AG20443 (cell line): ENCODE results near the gene AP2B1.

Experiments
- DNase-seq: peaks from one replicate; pipeline ENCODE4 v3.0.0; 2012; ENCODE audit warnings: low spot score, mixed read lengths

The AP2B1 gene

DNA sequence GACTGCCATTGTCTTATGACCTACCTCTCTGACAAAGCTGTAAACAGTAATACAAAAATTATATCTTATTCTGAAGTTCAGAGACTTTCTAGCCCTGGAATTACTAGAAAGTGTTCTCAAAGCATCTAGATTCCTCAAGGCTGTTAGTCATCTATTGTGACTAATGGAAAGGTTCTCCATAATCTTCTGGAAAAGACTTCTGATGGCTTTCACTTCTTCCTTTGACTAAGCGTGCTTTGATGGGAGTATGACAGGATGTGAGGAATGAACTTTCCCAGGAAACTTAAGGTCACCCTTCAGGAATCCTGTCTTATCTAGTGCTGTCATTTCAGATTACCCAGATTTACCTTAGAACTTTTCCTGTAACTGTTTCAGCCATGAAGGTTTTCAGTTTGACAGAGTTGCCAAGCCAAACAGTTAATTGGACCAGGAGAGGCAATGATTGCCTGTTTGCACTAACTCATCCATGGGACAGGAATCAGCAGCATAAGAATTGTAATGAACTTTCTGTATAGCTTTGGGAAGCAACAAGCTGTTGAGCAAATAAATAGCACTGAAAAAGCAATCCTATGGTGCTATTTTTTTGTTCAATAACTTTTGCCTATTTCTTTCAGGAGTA is 43.5 kb downstream of the AP2B1 start:
- DNase-seq = peak; percentile 38

- no peak for DNase-seq
These were observed 53.9 kb downstream of the AP2B1 start for GRCh38 chr17:35641032-35641431.

- DNase-seq = no peak
These were observed 58.8 kb downstream of the AP2B1 start for GRCh38 chr17:35645923-35646322.

- DNase-seq = no peak
These were observed 64.3 kb downstream of the AP2B1 start for GRCh38 chr17:35651467-35651866.

- no peak for DNase-seq
These were observed 66.7 kb downstream of the AP2B1 start for GRCh38 chr17:35653619-35654361.

- no peak for DNase-seq
These were observed 68.2 kb downstream of the AP2B1 start for GRCh38 chr17:35655303-35655702.

DNA sequence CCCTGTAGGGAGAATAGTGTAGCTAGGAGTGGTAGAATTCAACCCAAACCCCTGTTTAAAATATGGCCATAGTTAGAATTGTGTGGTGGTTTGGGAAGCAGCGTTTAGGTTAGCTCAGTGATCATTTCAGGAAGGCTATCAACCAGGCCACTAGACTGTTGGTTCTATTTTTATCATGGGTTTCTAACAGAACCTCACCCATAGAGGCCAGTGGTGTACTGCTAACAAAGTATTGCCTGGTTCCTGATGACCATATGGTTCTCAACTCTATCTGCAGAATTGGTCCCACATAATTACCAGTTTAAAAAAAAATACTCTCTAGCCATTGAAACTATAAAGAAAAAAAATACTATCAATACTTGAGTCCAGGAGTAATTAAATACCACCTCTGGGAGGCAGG is 73.8 kb downstream of the AP2B1 start:
- DNase-seq = no peak

DNA sequence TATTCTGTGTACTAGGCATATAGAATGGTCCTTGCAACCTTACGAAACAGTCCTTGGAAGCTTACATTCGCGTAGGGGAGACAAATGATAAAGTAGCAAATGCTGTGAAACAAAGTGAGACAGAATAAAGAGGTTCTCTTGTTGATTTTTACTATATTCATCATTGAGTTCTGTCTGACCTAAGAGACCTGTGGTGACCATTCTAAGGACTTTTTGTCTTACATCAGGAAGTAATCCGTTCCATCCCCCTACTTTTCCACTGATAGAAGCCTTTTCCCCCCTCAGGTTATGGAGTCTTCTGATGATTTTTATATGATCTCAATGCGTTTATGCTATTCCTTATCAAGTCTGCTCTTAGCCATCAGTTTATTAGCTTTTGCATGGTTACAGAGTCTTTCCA is 77.6 kb downstream of the AP2B1 start:
- DNase-seq = no peak

GRCh38 chr17:35665662-35666061 is 78.5 kb downstream of the AP2B1 start:
- no peak for DNase-seq

DNA sequence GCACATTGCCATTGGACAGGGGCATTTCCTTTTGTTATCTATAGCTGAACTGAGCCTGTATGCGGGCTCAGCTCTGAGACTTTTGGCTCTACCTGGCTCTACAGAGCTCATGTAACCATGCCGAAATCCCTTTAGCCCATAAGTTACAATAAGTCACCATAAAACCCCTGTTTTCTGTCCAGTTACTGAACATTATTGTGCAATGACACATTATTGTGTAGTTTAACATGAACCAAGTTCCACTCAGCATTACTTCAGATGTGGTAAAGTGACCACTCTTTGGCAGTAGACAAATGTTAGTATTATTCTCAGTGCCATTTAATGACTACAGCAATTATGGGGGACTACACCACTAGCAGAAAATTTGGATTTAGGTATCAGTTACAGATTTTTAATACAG is 78.9 kb downstream of the AP2B1 start:
- no peak for DNase-seq

DNA sequence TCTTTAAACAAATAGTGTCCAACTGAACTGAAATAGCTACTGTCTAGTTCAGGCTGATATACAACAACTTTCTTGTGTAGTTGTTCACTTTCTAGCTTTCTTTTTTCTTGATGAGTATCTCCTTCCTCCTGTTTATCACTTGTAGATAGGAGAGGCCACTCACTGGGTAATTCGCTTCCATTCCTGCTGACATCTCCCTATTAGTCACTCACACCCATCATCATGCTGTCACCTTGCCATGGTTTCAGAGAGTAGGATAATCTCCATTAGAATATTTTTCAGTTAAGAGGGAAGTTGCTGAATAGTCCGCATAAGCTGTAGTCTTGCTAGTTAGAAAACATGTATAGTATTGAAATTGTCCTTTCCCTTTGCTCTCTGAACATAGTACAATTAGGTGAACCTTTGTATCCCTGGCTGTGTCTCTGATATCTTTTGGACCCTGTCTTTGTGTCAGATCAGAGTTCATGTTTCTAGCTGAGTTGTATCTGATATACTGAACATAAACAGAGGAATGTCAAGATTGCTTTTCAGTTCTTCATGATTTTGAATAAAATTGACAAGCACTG is 79.9 kb downstream of the AP2B1 start:
- DNase-seq = no peak

DNA sequence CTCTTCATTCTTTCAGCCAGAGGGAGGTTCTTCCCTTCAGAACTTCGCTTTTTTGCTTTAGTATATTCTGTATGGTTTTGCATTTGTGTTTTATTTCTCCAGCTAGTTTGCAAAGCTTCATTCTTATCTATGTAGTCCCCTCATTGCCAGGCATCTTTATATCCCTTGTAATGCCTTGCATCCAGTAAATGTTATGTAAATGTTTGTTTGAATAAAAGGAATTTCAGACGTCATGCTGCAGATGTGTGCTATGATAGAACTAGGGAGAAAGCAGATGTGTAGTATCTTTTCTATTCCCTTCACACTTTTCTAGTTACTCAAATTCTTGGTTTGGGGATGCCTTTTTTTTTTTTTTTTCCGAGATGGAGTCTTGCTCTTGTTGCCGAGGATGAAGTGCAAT is 81.7 kb downstream of the AP2B1 start:
- DNase-seq = no peak

GRCh38 chr17:35674552-35674951 is 87.4 kb downstream of the AP2B1 start:
- DNase-seq = no peak

GRCh38 chr17:35676441-35676840 is 89.3 kb downstream of the AP2B1 start:
- DNase-seq = no peak

- DNase-seq = no peak
These were observed 92.0 kb downstream of the AP2B1 start for GRCh38 chr17:35679007-35679682.

DNA sequence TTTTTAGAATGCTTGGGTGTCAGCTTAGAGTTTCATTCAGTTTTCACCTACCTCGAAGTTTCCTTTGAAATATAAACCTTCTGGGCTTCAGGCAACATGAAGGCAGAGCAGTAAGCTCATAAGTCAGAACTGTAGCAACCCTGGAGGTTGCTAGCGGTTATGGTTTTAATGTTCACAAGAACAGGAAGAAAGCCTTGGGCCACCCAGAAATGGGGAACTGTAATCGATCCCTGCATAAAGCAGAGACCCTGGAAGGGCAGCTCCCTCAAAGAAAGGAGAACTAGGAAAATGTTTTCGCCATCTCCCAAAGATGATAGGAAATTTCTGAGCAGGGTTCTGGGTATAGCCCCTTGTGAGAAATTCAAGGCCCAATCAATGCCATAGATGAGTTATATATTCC is 96.5 kb downstream of the AP2B1 start:
- no peak for DNase-seq

DNA sequence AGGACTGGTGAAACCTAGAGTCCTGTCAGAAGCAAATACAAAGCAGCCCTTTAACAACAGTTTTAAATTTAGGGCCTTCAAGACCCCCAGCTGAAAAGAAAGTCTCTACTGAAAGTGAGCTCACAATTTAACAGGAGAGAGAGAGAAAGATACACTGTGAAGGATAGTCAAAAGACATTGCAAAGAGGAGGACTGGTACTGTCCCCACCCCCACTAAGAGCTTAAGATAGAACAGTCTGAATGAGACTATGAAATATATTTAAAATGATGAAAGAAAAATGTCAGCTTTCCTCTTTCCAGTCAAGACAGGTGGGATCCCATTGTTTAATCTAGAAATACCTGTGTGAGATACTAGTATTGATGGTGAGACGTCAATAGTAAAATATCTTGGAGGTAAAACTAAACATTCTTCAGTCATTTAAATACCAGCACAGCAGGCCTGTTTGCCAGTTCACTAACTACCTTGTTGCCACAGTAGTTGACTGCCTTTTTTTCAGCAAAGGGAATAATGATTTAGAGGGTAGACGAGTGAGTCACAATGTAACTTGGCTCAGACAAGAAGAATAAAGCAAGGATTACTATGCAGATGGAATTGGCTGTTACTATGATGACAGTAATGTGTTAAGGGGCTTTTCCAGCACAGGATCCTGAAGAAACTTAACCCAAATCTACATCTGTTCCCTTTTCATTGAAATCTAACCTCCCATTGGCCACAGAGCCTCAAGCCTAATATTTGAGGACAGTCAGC is 97.1 kb downstream of the AP2B1 start:
- peak; percentile 52 for DNase-seq

- DNase-seq = no peak
These were observed 105.5 kb downstream of the AP2B1 start for GRCh38 chr17:35692512-35693210.

DNA sequence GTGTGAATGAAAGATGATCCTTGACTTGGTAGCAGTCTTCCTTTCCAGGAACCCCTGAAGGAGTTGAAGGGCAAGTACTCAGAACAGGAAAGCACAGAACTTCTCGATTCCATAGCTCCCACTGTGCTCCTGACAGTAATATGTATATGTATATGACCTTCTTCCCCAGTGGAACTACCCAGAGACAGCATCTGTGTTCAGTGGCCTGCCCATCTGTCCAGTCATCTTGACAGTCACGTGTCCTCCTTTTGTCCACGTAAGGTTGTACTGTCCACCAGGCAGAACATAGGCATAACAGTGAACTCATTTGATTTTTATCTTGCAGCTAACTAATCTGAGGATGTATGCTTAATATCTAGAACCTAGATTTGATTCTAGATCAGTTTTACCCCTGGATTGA is 106.5 kb downstream of the AP2B1 start:
- DNase-seq = no peak

GRCh38 chr17:35694906-35695305 is 107.8 kb downstream of the AP2B1 start:
- DNase-seq = no peak

DNA sequence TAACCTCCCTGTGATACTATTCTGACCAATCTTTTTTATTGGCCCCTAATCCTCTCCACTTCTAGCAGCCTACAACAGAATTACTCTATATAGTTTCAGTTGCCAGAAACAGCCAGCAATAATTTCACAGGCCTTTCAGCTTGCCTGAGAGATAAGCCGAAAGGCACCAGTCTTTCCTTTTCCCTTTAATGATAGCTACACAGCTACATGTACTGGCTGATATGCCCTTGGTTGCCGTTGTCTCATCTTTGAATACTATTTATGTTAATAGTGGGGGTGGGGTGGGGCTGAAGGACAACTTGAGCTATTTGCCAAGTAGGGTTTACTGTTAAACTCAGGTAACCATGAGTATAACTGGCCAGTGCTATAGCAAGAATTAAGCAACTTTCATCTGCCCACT is 108.5 kb downstream of the AP2B1 start:
- DNase-seq = no peak

DNA sequence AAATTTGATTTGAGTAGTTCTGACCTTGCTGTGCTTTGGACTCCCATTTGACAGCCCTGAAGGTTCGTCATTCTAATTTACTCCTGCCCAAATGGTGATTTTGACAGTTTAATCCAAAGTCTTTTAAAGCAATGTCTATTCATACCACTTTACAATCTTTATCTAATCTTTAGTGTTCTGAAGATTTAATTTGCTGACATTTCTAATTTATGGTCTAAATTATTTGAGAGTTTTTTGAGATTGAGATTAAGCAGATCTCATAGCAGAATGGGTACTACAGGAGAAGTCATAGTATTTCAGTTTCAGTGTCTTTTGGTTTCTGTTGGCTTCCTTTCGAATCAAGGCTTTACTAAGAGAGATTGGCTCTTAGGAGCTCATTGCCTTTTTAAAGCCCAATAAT is 111.7 kb downstream of the AP2B1 start:
- no peak for DNase-seq
